Measurements from ENCODE around the gene PLCD3. TPM values are rescaled to one million over a fixed set of nuclear protein-coding genes. Genes with fewer than 3 reads are reported as not detected.

PLCD3 gene
- total and polyA plus RNA-seq, 9 of the 15 experiments (the other 6 are each of a cell fraction or from before 2014, with no cell fraction given): 0.20 to 22.6 (median 7.5) TPM

- TF ChIP-seq RNF219 (CRISPR knock-in tag; IDR thresholded peaks at IDR 0.05) (no peak), WHSC1 (IDR thresholded peaks at IDR 0.05; ENCODE audit: low read length) (no peak), DIDO1 (tag; IDR thresholded peaks at IDR 0.05; ENCODE audit: low read depth) (no peak), ZC3H4 (CRISPR knock-in tag; IDR thresholded peaks at IDR 0.05; ENCODE audit: borderline replicate concordance) (peak; percentile 87; the same call in 1 of the 2 replicates), HLTF (IDR thresholded peaks at IDR 0.05) (0 out of 2 replicates have a peak, but pooled peaks have one; percentile 6), NFXL1 (CRISPR knock-in tag; IDR thresholded peaks at IDR 0.05) (0 out of 2 replicates have a peak, but pooled peaks have one; percentile 59), RBBP5 (IDR thresholded peaks at IDR 0.05; ENCODE audit: borderline replicate concordance, insufficient read depth, low read length, poor library complexity, severe bottlenecking) (peak; percentile 86), JUND (IDR thresholded peaks at IDR 0.05; ENCODE audit: borderline replicate concordance, low read depth, low read length) (peak; percentile 18; the same call in 1 of the 2 replicates), JUND (tag; IDR thresholded peaks at IDR 0.05; ENCODE audit: borderline replicate concordance, low read depth, low read length) (no peak; the same call in 2 of the 3 replicates), POLR2B (IDR thresholded peaks at IDR 0.05; ENCODE audit: low read depth, partially characterized antibody) (no peak), TCF3 (CRISPR knock-in tag; IDR thresholded peaks at IDR 0.05) (no peak), ZNF24 (IDR thresholded peaks at IDR 0.05) (no peak), POLR2AphosphoS5 (IDR thresholded peaks at IDR 0.05; ENCODE audit: control insufficient read depth, insufficient read depth, low read depth, low read length) (peak; percentile 46; the same call in 1 of the 2 replicates), SMARCA4 (IDR thresholded peaks at IDR 0.05) (0 out of 2 replicates have a peak, but pooled peaks have one; percentile 18), MYC (IDR thresholded peaks at IDR 0.05; ENCODE audit: low read depth, low read length) (peak; percentile 26; the same call in 1 of the 2 replicates), MYC (CRISPR knock-in tag; IDR thresholded peaks at IDR 0.05; ENCODE audit: borderline replicate concordance, low read depth) (no peak), MXI1 (IDR thresholded peaks at IDR 0.05; ENCODE audit: low read depth, low read length) (peak; percentile 41; the same call in 1 of the 2 replicates), SRSF9 (IDR thresholded peaks at IDR 0.05; ENCODE audit: borderline replicate concordance, low read depth, low read length) (no peak), ZNF639 (CRISPR knock-in tag; conservative IDR thresholded peaks at IDR 0.05 in 1 of 2, IDR thresholded peaks at IDR 0.05 in 1 of 2) (0 out of 4 replicates have a peak, but pooled peaks of 1 of the 2 experiments have one; percentile 5), PATZ1 (CRISPR knock-in tag; IDR thresholded peaks at IDR 0.05; ENCODE audit: borderline replicate concordance) (0 out of 2 replicates have a peak, but pooled peaks have one; percentile 28)
Measured at GRCh38 chr17:45160447-45161287, 28.4 kb upstream of the PLCD3 start (continued).

All from K562 (cell line).